Measurements from ENCODE around the gene LRRC74A.

The LRRC74A gene

DNA sequence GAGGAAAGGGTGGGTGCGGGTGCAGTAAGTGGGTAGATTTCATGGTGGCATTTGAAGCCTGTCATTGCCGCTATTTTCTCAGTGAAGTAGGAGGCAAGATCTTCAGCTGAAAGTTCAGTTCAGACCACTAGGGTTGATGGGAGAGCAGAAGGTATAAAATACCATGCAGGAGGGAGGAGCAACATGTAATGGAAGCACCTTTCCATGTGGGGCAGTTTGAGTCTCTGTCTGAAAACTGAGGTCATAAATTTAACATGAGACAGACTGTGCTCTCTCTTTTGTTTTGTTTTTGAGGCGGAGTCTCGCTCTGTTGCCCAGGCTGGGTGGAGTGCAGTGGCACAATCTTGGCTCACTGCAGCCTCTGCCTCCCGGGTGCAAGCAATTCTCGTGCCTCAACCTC, 22.7 kb downstream of the LRRC74A start:
- no peak for DNase-seq (ENCODE audit: low read depth)

DNA sequence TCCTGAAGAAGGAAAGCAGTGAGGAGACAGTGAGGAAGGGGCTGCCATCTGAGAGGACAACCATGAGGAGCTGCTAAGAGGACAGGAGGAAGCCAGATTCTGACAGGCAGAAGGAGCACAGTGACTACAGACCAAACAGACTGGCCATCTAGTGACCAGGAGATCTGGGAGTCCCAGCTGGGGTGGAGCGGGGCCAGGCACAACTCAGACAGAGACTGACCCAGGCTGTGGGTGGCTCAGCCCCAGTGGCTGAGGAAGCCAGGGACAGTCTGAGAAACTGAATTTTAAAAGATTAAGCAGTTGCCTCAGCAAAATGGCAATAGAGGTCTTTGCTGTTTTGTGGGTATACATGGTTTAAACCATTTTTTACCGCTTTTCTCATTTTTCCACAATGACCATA, 28.9 kb downstream of the LRRC74A start:
- DNase-seq (ENCODE audit: low read depth): no peak

- DNase-seq (ENCODE audit: low read depth): no peak
Measured at GRCh38 chr14:76856769-76857168, 30.6 kb downstream of the LRRC74A start.

- no peak for DNase-seq (ENCODE audit: low read depth)
Measured at GRCh38 chr14:76861574-76862255, 35.5 kb downstream of the LRRC74A start.

DNA sequence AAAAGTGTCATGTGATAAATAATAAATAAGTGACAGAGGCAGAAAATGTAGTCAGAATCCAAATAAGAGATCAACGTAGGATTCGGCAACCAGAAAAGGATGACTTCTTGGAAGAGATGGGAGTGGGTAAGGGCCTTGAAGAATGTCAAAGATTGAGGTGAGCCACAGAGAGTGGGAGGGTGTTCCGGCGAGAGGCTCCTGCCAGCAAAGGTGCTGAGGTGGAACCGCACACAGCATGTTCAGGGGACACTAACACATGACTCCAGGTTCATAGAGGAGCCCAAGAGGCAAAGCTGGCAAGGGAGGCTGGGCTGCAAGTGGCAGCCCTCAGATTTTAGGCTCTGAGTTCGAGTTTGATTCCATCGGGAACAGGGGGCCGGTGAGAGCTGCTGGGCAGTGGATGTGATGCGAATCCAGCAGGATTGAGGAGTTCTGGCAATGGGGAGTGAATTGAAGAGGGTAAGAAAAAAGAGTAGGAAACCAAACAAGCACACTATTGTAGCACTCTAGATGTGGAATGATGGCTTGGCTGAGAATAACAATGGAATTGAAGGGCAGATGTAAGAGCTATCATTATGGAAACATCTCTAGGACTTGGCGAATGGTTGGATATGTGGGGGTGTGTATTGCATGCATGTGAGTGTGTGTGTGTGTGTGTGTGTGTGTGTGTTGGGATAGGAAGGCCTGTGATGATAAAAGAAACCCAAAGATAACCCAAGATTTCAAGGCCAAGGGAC, 36.5 kb downstream of the LRRC74A start:
- DNase-seq (ENCODE audit: low read depth): no peak

GRCh38 chr14:76863724-76864407, 37.7 kb downstream of the LRRC74A start:
- DNase-seq (ENCODE audit: low read depth): no peak

DNA sequence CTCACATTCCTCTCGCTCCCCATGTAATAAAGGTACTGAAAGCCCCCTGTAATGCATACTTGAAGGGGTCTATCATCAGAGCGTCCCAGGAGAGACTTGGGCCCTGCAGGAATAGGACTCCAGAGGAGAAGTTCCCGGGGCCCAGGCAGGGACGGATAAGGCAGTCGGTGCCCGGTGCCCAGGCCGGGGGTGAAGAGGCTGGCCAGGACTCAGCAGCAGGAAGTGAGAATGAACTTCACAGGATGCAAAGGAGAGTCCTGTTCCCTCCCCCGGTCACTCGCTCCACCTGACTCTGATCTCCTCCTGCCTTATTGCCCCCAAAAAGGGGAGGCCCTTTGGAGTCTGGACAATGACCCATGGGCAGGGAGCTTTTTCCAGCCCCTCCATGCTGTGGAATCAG, 40.2 kb downstream of the LRRC74A start:
- DNase-seq (ENCODE audit: low read depth): no peak

GRCh38 chr14:76867516-76868453, 41.6 kb downstream of the LRRC74A start:
- no peak for DNase-seq (ENCODE audit: low read depth)

DNA sequence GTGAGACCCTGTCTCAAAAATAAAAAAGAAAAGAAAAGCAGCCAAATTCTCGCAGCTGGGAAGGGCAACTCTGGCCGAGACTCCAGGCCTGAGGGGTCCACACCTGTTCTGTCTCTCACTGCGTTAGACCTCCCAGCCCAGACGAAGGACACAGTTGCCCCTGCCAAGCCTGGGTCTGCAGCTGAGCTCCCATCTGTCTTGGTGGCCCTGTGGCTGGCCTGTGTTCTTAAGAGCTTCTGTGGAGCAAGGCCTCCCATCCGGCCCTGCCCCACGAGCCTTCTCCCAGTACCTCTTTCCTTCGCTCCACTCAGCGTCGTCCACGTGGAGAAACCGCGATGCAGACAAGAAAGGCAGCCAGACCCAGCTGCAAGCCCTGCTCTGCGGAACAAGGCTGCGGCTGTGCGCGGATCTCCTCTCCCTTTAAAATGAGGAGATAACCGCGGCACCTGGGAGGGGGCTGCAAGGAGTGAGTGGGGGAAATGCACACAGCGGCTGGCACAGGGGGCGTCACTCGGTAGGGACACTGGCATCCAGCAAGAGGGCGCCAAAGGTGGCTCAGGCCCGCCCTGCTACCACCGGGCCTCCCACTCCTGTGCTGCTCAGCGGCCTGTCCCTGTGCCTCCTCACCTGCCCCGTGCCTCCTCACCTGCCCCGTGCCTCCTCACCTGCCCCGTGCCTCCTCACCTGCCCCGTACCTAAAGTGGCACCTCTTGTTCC, 42.4 kb downstream of the LRRC74A start:
- DNase-seq (ENCODE audit: low read depth): no peak

- DNase-seq (ENCODE audit: low read depth): no peak
Measured at GRCh38 chr14:76870166-76870565, 44.0 kb downstream of the LRRC74A start.

DNA sequence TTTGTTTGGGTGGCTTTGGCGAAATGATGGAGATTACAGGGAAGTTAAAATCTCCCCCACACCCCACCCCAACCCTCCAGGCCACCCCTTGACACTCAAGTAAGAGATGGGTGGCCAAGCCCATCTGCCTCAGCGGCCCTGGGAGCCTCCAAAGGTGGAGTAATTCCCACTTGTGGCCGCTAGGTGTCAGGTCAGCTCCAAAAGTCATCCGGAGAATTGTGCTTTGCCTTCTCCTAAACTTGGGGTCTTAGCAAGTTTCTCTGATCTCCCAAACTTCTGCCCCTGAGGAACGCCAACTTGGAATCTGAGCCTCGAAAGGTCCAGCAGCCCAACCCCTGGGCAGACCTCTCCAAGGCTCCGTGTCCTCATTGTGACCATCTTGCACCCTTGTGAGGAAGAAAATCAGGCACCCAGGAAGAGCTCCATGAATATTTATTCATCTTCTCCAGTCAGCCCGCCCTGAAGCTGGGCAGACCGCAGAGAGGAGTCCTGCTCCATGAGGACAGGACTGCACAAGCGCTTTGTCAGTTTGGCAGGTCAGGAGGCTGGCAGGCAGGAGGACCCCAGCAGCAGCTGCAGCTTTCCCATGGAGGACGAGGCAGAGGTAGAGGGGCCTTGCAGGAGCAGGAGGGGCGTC, 46.7 kb downstream of the LRRC74A start:
- DNase-seq (ENCODE audit: low read depth): peak; percentile 5

- no peak for DNase-seq (ENCODE audit: low read depth)
Measured at GRCh38 chr14:76874734-76875133, 48.5 kb downstream of the LRRC74A start.

DNA sequence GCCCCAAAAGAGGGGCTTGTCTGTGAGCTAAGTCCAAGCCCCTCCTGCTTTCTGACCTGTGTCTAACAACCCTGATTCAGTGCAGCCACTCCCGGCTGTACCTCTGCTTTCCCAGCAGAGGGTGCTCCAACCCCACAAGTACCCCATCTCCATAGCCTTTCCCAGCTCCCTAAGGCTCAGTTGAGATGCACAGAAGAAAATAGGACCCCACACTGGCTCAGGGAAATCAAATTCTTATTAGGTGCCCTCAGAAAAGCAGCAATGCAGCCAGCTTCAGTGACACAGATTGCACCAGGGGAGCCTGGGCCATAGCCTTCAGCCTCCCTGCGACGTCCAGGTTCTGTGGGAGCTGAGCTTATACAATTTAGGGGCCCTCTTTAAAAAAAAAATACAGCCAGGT, 49.9 kb downstream of the LRRC74A start:
- peak; percentile 35 for DNase-seq (ENCODE audit: low read depth)

DNA sequence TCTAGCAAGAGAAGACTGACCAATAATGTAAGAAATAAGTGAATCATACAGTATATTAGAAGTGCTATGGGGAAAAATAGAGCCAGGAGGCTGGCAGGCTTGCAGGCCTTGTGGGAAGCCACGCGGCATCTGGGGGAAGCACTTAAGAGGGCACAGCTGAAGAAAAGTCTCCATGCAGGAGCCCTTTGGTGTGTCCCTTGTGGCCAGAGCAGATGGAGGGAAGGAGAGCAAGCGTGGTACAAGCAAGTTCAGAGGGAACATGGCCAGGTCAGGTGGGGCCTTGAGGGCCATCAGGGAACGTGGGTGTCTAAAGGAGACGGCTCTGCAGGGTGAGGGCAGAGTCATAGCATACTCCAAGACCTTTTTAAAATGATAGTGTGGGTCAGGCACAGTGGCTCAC, 51.7 kb downstream of the LRRC74A start:
- no peak for DNase-seq (ENCODE audit: low read depth)

DNA sequence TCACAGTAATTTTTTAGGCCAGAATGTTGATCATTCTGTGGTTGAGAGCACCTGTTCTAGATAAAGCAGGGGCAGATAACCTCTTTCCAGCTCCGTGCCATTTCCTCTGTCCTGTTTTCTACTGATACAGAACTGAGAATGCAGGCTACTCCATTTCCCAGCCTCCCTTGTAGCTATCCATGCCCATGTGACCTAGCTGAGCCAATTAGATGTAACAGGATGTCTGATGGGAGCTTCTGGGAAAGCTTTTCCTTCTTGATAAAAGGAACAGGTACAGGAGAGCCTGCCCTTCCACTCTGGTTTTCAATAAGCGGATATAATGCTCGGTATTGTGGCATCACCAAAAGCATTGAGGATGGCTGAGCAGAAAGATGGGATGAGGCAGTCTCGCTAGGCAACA, 54.2 kb downstream of the LRRC74A start:
- DNase-seq (ENCODE audit: low read depth): no peak

GRCh38 chr14:76881348-76881747, 55.1 kb downstream of the LRRC74A start:
- DNase-seq (ENCODE audit: low read depth): no peak

DNA sequence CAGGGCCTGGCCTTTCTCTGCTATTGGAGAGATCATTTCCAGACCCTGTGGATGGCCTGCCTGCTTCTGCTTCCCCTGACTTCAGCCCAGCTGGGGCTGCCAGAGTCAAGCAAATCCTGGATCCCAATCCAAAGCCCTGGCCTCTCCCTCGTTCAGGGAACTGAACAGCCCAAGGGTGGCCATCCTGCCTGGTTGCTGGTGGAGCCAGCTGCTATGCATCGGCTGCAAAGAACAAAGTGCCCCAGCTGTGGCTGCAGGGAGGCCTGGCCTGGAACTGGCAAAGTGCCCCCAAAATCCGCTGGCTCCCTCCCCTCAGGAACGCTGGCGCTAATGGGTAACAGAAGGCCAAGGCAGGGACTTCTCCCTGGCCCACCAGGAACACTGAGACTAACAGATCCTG, 56.4 kb downstream of the LRRC74A start:
- no peak for DNase-seq (ENCODE audit: low read depth)

DNA sequence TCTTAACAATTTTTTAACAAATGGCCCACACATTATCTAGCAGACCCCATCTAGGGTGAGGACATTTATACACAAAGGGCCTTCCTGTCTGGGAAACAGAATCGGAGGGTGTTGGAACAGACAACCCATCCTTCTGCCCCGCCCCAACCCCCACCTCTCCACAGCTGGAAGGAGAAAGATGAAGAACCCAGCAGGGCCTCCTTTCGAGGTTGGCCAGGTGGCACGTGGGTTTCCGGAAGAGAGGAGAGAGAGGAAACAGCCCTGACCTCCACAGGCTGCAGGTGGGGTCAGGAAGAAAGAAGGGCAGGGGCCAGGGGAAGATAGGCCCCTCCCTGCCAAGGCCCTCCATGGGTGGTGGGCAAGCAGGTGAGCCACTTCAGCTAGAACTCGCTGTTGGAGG, 57.2 kb downstream of the LRRC74A start:
- DNase-seq (ENCODE audit: low read depth): no peak

DNA sequence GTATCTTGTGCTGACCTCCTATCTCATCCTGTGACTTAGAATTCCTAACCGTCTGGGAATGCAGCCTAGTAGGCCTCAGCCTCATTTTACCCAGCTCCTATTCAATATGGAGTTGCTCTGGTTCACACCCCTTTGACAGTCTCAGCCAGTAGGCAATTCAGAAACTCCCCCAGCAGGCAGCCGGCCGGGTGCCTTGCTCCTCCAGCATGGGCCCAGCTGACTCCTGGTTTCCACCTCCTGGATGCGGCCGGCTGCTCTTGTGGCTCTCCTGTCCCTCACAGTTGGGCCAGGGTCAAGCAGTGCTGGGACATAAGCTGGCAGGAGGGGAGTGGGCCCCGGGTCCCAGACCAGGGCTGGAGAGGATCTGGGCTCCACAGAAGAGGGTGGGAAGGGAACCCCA, 58.2 kb downstream of the LRRC74A start:
- DNase-seq (ENCODE audit: low read depth): no peak

GRCh38 chr14:76884853-76885276, 58.7 kb downstream of the LRRC74A start:
- DNase-seq (ENCODE audit: low read depth): no peak

DNA sequence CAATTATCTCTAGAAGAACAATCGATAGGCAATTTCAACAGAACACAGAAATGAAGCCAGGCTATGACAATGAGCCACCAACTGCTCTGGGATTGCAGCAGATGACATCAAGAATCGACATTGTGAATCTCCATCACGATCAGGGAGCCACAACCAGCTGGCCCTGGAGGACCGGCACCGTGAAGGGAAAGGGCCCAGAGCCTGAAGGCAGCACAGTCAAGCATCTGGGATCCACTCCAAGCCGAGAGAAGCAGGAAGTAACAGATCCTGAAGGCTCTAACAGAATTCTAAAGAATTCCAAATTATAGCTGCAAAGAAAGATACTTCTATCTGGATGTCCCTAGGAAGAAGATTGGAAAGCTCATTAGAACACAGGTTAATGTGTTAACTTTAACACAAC, 61.0 kb downstream of the LRRC74A start:
- no peak for DNase-seq (ENCODE audit: low read depth)

Data from non-pigmented ciliary epithelial cell (primary cell).